ENCODE data around the gene PCDH9.

GRCh38 chr13:66675620-66676019 is 554.5 kb downstream of the PCDH9 start:
- TF ChIP-seq CTCF (IDR thresholded peaks at IDR 0.05) (no peak), POLR2A (IDR thresholded peaks at IDR 0.05) (no peak)
